Measurements from ENCODE around the gene HADHA.

GRCh38 chr2:26245810-26246209 is 1.4 kb upstream of the HADHA start:
- TF ChIP-seq, protein P1, sequence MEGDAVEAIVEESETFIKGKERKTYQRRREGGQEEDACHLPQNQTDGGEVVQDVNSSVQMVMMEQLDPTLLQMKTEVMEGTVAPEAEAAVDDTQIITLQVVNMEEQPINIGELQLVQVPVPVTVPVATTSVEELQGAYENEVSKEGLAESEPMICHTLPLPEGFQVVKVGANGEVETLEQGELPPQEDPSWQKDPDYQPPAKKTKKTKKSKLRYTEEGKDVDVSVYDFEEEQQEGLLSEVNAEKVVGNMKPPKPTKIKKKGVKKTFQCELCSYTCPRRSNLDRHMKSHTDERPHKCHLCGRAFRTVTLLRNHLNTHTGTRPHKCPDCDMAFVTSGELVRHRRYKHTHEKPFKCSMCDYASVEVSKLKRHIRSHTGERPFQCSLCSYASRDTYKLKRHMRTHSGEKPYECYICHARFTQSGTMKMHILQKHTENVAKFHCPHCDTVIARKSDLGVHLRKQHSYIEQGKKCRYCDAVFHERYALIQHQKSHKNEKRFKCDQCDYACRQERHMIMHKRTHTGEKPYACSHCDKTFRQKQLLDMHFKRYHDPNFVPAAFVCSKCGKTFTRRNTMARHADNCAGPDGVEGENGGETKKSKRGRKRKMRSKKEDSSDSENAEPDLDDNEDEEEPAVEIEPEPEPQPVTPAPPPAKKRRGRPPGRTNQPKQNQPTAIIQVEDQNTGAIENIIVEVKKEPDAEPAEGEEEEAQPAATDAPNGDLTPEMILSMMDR (conservative IDR thresholded peaks at IDR 0.05 in 1 of 2, IDR thresholded peaks at IDR 0.05 in 1 of 2; ENCODE audit: low read depth in 1 of 2, low read length in 2 of 2), result no peak
- TF ChIP-seq EZH2 (IDR thresholded peaks at IDR 0.05; ENCODE audit: low read length, missing control alignments), result no peak
